ENCODE results near the gene KRTAP21-3. TPM values are rescaled to one million over a fixed set of nuclear protein-coding genes. Genes with fewer than 3 reads are reported as not detected.
A peak's percentile ranks its signal among the peaks of the same experiment; 100 is the strongest.

KRTAP21-3 gene
- total and polyA plus RNA-seq, 2 donors from 2014 or later, result not detected

- TF ChIP-seq, protein P1, sequence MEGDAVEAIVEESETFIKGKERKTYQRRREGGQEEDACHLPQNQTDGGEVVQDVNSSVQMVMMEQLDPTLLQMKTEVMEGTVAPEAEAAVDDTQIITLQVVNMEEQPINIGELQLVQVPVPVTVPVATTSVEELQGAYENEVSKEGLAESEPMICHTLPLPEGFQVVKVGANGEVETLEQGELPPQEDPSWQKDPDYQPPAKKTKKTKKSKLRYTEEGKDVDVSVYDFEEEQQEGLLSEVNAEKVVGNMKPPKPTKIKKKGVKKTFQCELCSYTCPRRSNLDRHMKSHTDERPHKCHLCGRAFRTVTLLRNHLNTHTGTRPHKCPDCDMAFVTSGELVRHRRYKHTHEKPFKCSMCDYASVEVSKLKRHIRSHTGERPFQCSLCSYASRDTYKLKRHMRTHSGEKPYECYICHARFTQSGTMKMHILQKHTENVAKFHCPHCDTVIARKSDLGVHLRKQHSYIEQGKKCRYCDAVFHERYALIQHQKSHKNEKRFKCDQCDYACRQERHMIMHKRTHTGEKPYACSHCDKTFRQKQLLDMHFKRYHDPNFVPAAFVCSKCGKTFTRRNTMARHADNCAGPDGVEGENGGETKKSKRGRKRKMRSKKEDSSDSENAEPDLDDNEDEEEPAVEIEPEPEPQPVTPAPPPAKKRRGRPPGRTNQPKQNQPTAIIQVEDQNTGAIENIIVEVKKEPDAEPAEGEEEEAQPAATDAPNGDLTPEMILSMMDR (IDR thresholded peaks at IDR 0.05; ENCODE audit: borderline replicate concordance, extremely low read depth, insufficient read depth), result no peak
- H3K9me3 ChIP-seq (ENCODE audit: control insufficient read depth in 2 of 3, insufficient read depth in 1 of 3, low read length in 3 of 3), result no peaks in the 10 kb centered on the region
- H3K36me3 ChIP-seq (ENCODE audit: control insufficient read depth in 2 of 3, insufficient read depth in 3 of 3, low read length in 3 of 3), result no peaks in the 10 kb centered on the region
- FAIRE-seq, result no peak
- no peak for DNase-seq
- H3K4me3 ChIP-seq (ENCODE audit: low read length in 3 of 3), result no peak within 1 kb of the TSS
- H3K4me1 ChIP-seq (ENCODE audit: control insufficient read depth in 2 of 3, insufficient read depth in 2 of 3, low read depth in 1 of 3, low read length in 3 of 3), result no peaks in the 10 kb centered on the region
- H3K9ac ChIP-seq (ENCODE audit: low read length in 3 of 3), result no peak within 1 kb of the TSS
- H3K27ac ChIP-seq (ENCODE audit: low read depth in 2 of 2, low read length in 2 of 2), result no peak within 1 kb of the TSS
- H3K27me3 ChIP-seq (ENCODE audit: control insufficient read depth, insufficient read depth, low read length), result no peaks in the 10 kb centered on the region
- intact Hi-C loops (cut with DNase I), result no loop called here
Measured at GRCh38 chr21:30747159-30747558, 28.6 kb upstream of the KRTAP21-3 start, which contains the start of gene KRTAP21-2. TSS of gene KRTAP21-2 (minus strand) at chr21:30747259. CDS start at chr21:30747202, 57 bp downstream.

GRCh38 chr21:30740462-30740861, 21.9 kb upstream of the KRTAP21-3 start:
- Histone ChIP-seq H3K27ac (ENCODE audit: low read depth in 2 of 2, low read length in 2 of 2) (no peak overlapping the region), H3K4me1 (ENCODE audit: control insufficient read depth in 2 of 3, insufficient read depth in 2 of 3, low read depth in 1 of 3, low read length in 3 of 3) (no peaks in the 10 kb centered on the region), H3K27me3 (ENCODE audit: control insufficient read depth, insufficient read depth, low read length) (no peaks in the 10 kb centered on the region), H3K36me3 (ENCODE audit: control insufficient read depth in 2 of 3, insufficient read depth in 3 of 3, low read length in 3 of 3) (no peaks in the 10 kb centered on the region), H3K4me3 (ENCODE audit: low read length in 3 of 3) (no peak overlapping the region), H3K9me3 (ENCODE audit: control insufficient read depth in 2 of 3, insufficient read depth in 1 of 3, low read length in 3 of 3) (no peaks in the 10 kb centered on the region), H3K9ac (ENCODE audit: low read length in 3 of 3) (no peak overlapping the region)
- intact Hi-C loops (cut with DNase I), result no loop called here
- FAIRE-seq (no peak), DNase-seq (no peak)
- TF ChIP-seq, protein P1 (IDR thresholded peaks at IDR 0.05; ENCODE audit: borderline replicate concordance, extremely low read depth, insufficient read depth), result no peak

DNA sequence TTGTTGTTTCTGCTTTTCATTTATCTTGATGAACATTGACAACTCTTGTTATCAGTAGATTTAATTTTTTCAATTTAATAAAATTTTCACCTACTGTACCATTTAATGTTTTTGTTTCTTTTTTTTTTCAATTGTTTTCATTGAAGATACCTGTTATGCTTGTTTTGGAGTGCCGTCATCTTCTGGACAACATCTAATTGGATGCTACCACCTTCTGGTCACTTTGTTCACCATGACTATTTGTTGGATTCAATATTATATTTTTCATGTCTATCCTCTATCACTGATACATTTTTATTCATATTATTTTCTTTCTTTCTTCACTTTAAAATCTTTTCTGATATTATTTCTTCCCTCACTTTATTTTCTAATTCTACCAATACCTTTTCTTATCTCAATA, 14.4 kb upstream of the KRTAP21-3 start:
- no peaks in the 10 kb centered on the region for H3K4me1 ChIP-seq (ENCODE audit: control insufficient read depth in 2 of 3, insufficient read depth in 2 of 3, low read depth in 1 of 3, low read length in 3 of 3)
- H3K27ac ChIP-seq (ENCODE audit: low read depth in 2 of 2, low read length in 2 of 2), result no peak overlapping the region
- H3K4me3 ChIP-seq (ENCODE audit: low read length in 3 of 3), result no peak overlapping the region
- DNase-seq (no peak), FAIRE-seq (peak; percentile 17)
- TF ChIP-seq, protein P1 (IDR thresholded peaks at IDR 0.05; ENCODE audit: borderline replicate concordance, extremely low read depth, insufficient read depth), result no peak
- H3K9ac ChIP-seq (ENCODE audit: low read length in 3 of 3), result no peak overlapping the region
- intact Hi-C loops (cut with DNase I), result no loop called here
- no peaks in the 10 kb centered on the region for H3K9me3 ChIP-seq (ENCODE audit: control insufficient read depth in 2 of 3, insufficient read depth in 1 of 3, low read length in 3 of 3)
- H3K36me3 ChIP-seq (ENCODE audit: control insufficient read depth in 2 of 3, insufficient read depth in 3 of 3, low read length in 3 of 3), result no peaks in the 10 kb centered on the region
- no peaks in the 10 kb centered on the region for H3K27me3 ChIP-seq (ENCODE audit: control insufficient read depth, insufficient read depth, low read length)

DNA sequence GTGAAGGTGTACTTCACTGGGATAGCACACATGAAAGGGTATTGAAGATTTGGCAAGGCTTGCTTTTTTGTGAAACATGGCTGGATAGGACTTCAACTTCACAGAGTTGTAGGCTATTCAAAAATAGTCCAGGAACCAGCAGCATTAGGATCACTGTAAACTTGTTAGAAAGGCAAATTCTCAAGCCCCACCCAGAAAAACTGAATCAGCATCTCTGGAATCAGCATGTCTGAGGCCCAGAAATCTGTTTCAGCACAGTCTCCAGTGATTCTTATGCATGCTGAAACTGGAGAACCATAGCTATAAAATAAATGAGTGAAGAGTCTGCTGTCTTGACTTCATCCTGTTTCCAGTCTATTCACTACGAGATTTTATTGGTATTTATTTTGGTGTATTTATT, 8.1 kb upstream of the KRTAP21-3 start:
- H3K9ac ChIP-seq (ENCODE audit: low read length in 3 of 3), result no peak overlapping the region
- FAIRE-seq, result no peak

More for the DNA sequence above, 8.1 kb upstream of the KRTAP21-3 start:
- no peak for DNase-seq
- Histone ChIP-seq H3K27me3 (ENCODE audit: control insufficient read depth, insufficient read depth, low read length) (no peaks in the 10 kb centered on the region), H3K36me3 (ENCODE audit: control insufficient read depth in 2 of 3, insufficient read depth in 3 of 3, low read length in 3 of 3) (no peaks in the 10 kb centered on the region), H3K4me3 (ENCODE audit: low read length in 3 of 3) (no peak overlapping the region), H3K9me3 (ENCODE audit: control insufficient read depth in 2 of 3, insufficient read depth in 1 of 3, low read length in 3 of 3) (no peaks in the 10 kb centered on the region), H3K4me1 (ENCODE audit: control insufficient read depth in 2 of 3, insufficient read depth in 2 of 3, low read depth in 1 of 3, low read length in 3 of 3) (no peaks in the 10 kb centered on the region), H3K27ac (ENCODE audit: low read depth in 2 of 2, low read length in 2 of 2) (no peak overlapping the region)
- intact Hi-C loops (cut with DNase I), result no loop called here
- TF ChIP-seq, protein P1 (IDR thresholded peaks at IDR 0.05; ENCODE audit: borderline replicate concordance, extremely low read depth, insufficient read depth), result no peak

All from kidney (tissue), 14 donors.